Limb (tissue), 2 donors: ENCODE results near the gene MORC2.

Experiments used
- DNase-seq, 2 donors: peaks; one replicate each; pipeline ENCODE4 v3.0.0-alpha.2; 2016; ENCODE audit errors: extremely low spot score in 2 of 2

MORC2 gene

DNA sequence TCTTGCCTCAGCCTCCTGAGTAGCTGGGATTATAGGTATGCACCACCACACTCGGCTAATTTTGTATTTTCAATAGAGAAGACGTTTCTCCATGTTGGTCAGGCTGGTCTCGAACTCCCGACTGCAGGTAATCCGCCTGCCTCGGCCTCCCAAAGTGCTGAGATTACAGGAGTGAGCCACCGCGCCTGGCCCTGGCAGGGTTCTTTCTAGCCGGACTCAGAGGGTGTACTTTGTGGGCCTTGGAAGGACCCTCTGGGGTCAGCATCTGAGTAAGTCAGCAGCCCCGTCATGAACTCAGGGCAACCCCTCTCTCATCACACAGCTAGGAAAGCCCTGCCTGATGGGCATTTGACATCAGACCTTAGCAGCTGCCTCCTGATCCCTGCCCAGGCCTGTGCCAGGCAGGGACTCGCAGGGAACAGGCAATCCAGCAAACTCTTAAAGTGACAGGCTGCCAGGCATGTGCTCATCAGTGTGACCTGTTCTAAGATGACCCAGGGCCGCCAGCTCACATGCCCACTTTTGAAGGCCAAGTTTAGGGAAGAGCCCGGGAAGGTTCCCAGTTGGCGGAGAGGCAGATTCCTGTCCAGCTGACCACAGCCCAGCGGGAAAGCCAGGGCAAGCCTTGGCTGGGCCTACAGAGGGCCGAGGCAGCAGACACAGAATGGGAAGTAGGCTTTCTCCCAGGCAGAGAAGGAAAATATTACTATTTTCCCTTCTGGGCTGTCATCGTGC is 92.9 kb downstream of the MORC2 start:
- no peak for DNase-seq
